GM12874 (cell line): Measurements from ENCODE around the gene SMYD3.

Source experiments
- CTCF ChIP-seq: IDR thresholded peaks from 2 replicates; pipeline ENCODE4 v1.5.1; 2011; ENCODE audit warnings: low read depth, mild to moderate bottlenecking, control low read depth, low read length, moderate library complexity; ENCODE audit not compliant: insufficient read depth

The SMYD3 gene

GRCh38 chr1:246039584-246039983 lies 467.5 kb downstream of the SMYD3 start:
- TF ChIP-seq CTCF: no peak

GRCh38 chr1:246037832-246038231 lies 469.2 kb downstream of the SMYD3 start:
- TF ChIP-seq CTCF: no peak

- TF ChIP-seq CTCF: no peak
These were observed 470.9 kb downstream of the SMYD3 start for GRCh38 chr1:246036175-246036574.

- TF ChIP-seq CTCF: no peak
These were observed 472.0 kb downstream of the SMYD3 start for GRCh38 chr1:246035060-246035541.

- no peak for TF ChIP-seq CTCF
These were observed 472.4 kb downstream of the SMYD3 start for GRCh38 chr1:246034630-246035029.

- TF ChIP-seq CTCF: no peak
These were observed 474.1 kb downstream of the SMYD3 start for GRCh38 chr1:246032984-246033383.

- TF ChIP-seq CTCF: no peak
These were observed 475.0 kb downstream of the SMYD3 start for GRCh38 chr1:246032031-246032551.
